ENCODE measurements around the gene PNPT1.

The PNPT1 gene

GRCh38 chr2:55592130-55592529, 101.5 kb downstream of the PNPT1 start:
- DNase-seq = no peak

DNA sequence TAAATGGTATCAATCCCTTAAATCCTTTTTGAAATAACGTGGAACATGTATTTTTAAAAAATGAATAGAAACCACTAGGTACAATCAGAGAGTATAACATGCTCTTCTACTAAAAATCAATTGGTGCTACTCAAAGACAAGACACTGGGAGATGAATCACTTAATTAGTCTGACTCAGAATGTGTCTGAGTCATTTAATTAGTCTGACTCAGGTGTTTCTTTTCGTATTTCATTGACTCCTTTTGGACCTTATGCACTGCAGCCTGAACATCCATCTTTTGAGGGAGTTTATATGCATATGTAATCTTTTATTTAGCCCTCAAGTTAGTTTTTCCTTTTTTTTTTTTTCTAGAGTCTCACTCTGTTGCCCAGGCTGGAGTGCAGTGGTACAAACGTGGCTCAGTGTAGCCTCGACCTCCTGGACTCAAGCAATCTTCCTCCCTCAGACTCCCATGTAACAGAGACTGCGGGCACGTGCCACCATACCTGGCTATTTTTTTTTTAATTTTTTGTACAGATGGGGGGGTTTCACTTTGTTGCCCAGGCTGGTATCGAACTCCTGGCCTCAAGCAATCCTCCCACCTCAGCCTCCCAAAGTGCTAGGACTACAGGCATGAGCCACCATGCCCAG, 102.7 kb downstream of the PNPT1 start:
- no peak for DNase-seq

DNA sequence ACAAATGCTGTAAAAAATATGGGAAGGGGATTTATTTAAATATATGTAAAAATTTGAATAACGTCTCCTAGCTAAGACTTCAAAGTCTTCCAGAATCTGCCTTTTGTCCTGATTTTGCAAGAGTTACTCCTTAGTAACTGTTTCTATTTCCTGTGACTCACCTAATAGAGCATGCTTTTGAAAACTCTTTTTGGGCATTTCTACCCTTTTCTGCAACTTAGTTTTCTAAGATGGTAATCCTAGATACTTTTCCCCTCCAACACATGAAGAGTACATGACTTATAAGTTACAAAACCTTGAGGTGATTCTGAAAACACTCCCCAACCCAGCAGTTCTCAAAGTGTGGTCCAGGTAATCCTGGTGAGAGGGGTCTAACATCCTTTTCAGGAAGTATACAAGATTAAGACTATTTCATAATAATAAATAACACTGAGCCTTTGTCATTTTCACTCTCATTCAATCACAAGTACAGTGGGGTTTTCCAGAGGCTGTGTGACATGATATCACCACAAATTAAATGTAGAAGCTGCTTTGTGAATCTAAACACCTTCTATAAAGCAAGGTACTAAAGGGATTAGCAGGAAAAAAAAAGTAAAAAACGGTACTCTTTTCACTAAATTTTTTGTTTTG, 108.1 kb downstream of the PNPT1 start:
- DNase-seq = no peak

All from stimulated activated CD4-positive, alpha-beta T cell treated with anti-CD3 and anti-CD28 coated beads, Interleukin-2, amount 100 ng/mL, for 24 hours (primary cell).